Measurements from ENCODE around the gene SLCO3A1.

The SLCO3A1 gene

DNA sequence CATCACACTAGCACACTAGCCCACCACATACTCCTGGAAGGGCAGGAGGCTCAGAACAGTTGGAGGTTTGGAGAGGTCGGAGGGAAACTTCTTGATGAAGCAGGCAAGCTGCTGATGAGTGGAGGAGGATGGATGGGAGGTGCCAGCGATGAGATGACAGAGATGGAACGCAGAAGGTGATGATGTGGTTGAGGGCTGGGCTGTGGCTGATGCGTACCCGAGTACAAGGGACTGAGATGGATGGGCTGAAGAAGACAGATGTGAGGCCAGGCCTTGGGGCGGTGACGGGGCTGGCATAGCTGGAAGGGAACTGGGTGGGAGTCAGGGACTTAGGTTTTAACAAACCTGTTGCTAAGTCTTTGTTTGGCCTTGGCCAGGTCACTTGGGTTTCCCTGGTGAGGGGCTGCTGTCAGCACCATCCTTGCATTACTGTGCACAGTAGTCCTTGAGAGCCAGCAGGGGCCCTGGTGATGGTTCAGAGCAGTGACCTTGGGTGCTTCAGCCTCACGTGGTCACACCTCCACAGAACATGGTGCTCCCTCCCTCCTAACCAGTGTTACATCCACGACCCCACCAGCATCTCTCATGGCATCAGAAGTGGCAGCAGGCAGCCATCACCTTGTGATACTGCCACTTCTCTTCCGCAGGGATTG, 164.5 kb downstream of the SLCO3A1 start:
- no peaks in the 10 kb centered on the region for H3K9me3 ChIP-seq (ENCODE audit: severe bottlenecking)
- H3K4me3 ChIP-seq (ENCODE audit: low read depth, low read length), result no peak overlapping the region
- H3K36me3 ChIP-seq, result no peaks in the 10 kb centered on the region
- H3K27me3 ChIP-seq (ENCODE audit: insufficient read depth, low read depth, severe bottlenecking), result peaks cover 82% of the 10 kb centered on the region
- no peak for DNase-seq
- H3K27ac ChIP-seq, result no peak overlapping the region
- TF ChIP-seq, protein P1, sequence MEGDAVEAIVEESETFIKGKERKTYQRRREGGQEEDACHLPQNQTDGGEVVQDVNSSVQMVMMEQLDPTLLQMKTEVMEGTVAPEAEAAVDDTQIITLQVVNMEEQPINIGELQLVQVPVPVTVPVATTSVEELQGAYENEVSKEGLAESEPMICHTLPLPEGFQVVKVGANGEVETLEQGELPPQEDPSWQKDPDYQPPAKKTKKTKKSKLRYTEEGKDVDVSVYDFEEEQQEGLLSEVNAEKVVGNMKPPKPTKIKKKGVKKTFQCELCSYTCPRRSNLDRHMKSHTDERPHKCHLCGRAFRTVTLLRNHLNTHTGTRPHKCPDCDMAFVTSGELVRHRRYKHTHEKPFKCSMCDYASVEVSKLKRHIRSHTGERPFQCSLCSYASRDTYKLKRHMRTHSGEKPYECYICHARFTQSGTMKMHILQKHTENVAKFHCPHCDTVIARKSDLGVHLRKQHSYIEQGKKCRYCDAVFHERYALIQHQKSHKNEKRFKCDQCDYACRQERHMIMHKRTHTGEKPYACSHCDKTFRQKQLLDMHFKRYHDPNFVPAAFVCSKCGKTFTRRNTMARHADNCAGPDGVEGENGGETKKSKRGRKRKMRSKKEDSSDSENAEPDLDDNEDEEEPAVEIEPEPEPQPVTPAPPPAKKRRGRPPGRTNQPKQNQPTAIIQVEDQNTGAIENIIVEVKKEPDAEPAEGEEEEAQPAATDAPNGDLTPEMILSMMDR (IDR thresholded peaks at IDR 0.05; ENCODE audit: low read depth, low read length), result no peak

GRCh38 chr15:92018535-92019239, 165.2 kb downstream of the SLCO3A1 start:
- no peak overlapping the region for H3K27ac ChIP-seq
- TF ChIP-seq, protein P1 (IDR thresholded peaks at IDR 0.05; ENCODE audit: low read depth, low read length), result no peak
- no peak for DNase-seq
- no peak overlapping the region for H3K4me3 ChIP-seq (ENCODE audit: low read depth, low read length)
- no peaks in the 10 kb centered on the region for H3K36me3 ChIP-seq
- H3K9me3 ChIP-seq (ENCODE audit: severe bottlenecking), result no peaks in the 10 kb centered on the region
- peaks cover 80% of the 10 kb centered on the region for H3K27me3 ChIP-seq (ENCODE audit: insufficient read depth, low read depth, severe bottlenecking)

GRCh38 chr15:92019706-92020105, 166.2 kb downstream of the SLCO3A1 start:
- no peak overlapping the region for H3K27ac ChIP-seq
- H3K36me3 ChIP-seq, result no peaks in the 10 kb centered on the region
- DNase-seq, result no peak
- H3K4me3 ChIP-seq (ENCODE audit: low read depth, low read length), result no peak overlapping the region
- TF ChIP-seq, protein P1 (IDR thresholded peaks at IDR 0.05; ENCODE audit: low read depth, low read length), result no peak
- peaks cover 75% of the 10 kb centered on the region for H3K27me3 ChIP-seq (ENCODE audit: insufficient read depth, low read depth, severe bottlenecking)
- H3K9me3 ChIP-seq (ENCODE audit: severe bottlenecking), result no peaks in the 10 kb centered on the region

DNA sequence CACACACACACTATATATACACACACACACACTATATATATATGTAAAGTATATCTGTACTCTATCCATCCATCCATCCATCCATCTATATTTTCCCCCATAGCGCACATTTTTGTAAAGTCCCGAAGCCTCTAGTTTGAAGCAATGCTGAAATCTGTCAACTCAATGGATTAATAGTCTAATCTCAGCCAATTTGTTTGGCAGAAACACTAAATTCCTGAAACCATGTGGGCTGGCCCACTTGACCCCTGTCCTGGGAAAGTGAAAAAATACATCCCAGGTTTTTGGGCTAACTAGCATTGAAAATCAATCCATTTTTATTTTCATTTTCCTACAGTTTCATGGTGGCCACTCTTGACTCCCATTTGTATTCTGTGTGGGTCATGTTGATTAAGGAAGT, 166.7 kb downstream of the SLCO3A1 start:
- H3K9me3 ChIP-seq (ENCODE audit: severe bottlenecking), result no peaks in the 10 kb centered on the region

GRCh38 chr15:92020804-92021203, 167.3 kb downstream of the SLCO3A1 start:
- H3K36me3 ChIP-seq, result no peaks in the 10 kb centered on the region
- no peak overlapping the region for H3K4me3 ChIP-seq (ENCODE audit: low read depth, low read length)
- H3K27me3 ChIP-seq (ENCODE audit: insufficient read depth, low read depth, severe bottlenecking), result peaks cover 72% of the 10 kb centered on the region
- no peak overlapping the region for H3K27ac ChIP-seq
- no peak for DNase-seq
- TF ChIP-seq, protein P1 (IDR thresholded peaks at IDR 0.05; ENCODE audit: low read depth, low read length), result no peak
- no peaks in the 10 kb centered on the region for H3K9me3 ChIP-seq (ENCODE audit: severe bottlenecking)

More for the DNA sequence above, 166.7 kb downstream of the SLCO3A1 start:
- no peak for DNase-seq
- no peaks in the 10 kb centered on the region for H3K36me3 ChIP-seq
- peaks cover 71% of the 10 kb centered on the region for H3K27me3 ChIP-seq (ENCODE audit: insufficient read depth, low read depth, severe bottlenecking)
- H3K27ac ChIP-seq, result no peak overlapping the region
- no peak overlapping the region for H3K4me3 ChIP-seq (ENCODE audit: low read depth, low read length)
- TF ChIP-seq, protein P1 (IDR thresholded peaks at IDR 0.05; ENCODE audit: low read depth, low read length), result no peak

Measured in WERI-Rb-1 (cell line).